HG02623 (cell line): ENCODE measurements around the gene MS4A2.
"Not testable (repeated sequence)": the region's sequence is repeated elsewhere in the genome, so short reads cannot be mapped to it uniquely, and the experiment has no call there.

Experiments
- ATAC-seq: cut with Tn5 transposase; IDR thresholded peaks from one replicate; pipeline ENCODE4 v1.9.1; 2021; ENCODE audit warnings: moderate library complexity; ENCODE audit not compliant: unreplicated experiment

The MS4A2 gene

DNA sequence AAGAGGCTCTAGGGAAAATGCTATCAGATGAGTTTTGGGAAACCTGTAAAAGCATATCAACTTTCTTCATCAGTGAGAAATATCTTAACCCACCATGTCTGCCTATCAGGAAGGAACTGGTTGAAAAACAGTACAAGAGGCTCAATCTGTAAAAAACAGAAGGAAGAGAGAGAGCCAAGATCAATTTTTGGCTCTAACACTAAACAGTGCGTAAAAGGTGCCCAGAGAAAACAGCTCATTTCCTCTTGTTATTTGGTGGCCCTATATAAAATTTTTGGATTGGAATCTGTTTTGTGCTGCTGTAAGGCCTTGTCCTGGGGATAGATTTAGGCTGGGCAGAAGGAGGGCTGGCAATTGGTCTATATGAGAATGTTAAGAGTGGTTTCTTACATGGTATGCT is 12.1 kb downstream of the MS4A2 start:
- no peak for ATAC-seq

DNA sequence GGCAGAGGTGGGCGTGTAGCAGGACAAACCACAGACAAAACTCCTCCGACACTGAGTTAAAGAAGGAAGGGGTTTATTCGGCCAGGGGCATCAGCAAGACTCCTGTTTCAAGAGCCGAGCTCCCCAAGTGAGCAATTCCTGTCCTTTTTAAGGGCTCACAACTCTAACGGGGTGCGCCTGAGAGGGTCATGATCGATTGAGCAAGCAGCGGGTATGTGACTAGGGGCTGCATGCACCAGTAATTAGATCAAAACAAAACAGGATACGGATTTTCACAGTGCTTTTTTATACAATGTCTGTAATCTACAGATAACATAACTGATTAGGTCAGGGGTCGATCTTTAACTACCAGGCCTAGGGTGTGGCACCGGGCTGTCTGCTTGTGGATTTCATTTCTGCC is 12.9 kb downstream of the MS4A2 start:
- ATAC-seq = not testable (repeated sequence)

DNA sequence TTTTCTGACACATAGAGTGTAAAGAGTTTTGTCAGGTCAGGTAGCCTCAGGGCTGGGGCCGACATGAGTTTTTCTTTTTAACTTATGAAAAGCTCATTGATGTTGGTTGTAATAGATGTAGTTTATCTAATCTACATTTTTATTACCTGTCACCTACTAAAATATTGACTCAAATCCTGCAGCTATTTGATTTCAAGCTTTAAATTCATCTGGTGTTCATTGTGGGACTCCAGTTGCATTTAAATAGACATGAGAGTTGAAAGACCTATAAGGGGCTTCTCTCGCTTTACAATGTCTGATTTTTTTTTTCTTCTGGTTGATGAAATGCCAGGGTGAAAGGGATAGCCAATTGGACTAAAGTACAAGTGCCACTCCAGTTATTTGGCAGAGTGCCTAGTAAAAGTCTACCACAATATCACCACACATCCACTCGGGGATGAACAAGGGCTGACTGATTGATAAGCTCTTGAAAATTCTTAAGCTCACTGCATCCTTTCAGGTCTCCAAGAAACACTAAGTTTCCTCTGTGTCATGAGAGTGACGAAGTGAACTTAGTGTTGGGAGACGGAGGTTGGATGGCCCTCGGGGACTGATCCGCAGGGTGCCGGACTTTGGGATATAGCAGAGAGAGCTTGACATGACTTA is 16.1 kb downstream of the MS4A2 start:
- ATAC-seq = not testable (repeated sequence)

GRCh38 chr11:60108631-60109030 is 20.2 kb downstream of the MS4A2 start:
- not testable (repeated sequence) for ATAC-seq

DNA sequence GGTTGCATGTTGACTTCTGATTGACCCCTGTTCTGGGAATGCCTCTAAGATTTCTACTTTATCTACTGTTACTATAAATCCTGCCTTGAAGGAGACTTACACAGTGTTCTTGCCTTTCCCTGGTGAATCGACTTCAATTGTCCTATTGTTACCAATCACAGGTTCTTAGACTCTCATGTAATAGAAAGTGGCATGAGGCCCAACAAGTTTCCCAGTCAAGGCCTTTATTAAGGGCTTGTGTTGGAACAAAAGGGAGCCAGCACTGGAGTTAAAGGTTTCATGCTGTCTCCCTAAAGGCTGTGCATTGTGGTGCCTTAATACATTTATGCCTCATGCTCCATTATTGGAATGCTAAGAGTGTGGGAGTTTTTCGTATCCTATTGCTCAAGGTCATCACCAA is 23.3 kb downstream of the MS4A2 start:
- no peak for ATAC-seq

DNA sequence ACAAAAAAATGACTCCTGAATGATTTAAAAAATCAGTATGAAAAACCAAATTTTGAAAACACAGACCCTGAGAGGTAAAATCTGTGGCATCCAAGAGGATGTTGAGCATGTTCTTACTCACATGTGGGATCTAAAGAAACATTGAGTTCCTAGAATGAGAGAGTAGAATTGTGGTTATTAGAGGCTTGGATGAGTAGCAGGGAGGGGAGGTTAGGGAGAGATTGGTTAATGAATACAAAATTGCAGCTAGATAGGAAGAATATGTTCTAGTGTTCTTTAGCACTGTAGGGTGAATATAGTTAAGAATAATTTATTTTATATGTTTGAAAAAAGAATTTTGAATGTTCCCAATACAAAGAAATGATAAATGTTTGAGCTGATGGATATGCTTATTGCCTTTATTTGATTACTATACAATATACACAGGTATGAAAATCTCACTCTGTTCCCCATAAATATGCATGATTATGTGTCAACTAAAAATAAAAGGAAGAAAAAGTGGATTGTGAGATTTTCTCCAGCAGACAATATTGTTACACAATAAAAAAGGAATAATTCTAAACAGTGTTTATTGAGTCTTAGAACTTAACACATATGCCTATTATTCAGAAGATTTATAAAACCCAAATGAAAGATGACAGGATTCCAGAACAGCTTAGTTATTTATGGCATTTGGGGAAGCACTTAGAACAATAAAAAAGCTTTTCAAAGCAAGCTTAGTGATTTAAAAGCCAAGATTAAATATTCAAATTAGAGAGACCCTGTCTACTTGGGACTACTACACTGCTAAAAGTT is 28.7 kb downstream of the MS4A2 start:
- no peak for ATAC-seq

- no peak for ATAC-seq
These were observed 29.9 kb downstream of the MS4A2 start for GRCh38 chr11:60118338-60118737.

DNA sequence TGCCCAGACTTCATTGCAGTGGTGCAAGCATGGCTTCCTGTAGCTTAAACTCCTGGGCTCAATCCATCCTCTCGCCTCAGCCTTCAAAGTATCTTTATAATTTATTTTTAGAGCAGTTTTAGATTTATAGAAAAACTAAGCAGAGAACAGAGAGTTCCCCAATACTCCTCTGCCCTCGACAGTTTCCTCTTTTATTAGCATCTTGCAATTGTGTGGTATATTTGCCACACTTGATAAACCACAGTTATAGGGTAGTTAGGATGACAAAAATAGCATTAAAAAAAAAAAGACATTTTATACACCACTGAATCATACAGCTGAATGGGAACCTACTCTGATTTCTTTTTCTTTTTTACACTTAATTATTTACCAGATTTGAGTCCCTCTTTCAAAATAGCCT is 31.2 kb downstream of the MS4A2 start:
- no peak for ATAC-seq

DNA sequence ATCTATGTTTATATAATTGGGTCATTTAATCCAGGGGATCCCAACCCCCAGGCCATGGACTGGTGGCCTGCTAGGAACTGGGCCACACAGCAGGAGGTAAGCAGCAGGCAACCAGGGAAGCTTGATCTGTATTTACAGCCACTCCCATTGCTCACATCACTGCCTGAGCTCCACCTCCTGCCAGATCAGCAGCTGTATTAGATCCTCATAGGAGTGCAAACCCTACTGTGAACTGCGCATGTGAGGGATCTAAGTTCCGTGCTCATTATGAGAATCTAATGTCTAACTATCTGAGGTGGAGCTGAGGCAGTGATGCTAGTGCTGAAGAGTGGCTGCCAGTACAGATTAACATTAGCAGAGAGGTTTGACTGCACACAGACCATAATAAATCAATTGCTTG is 32.8 kb downstream of the MS4A2 start:
- no peak for ATAC-seq

- no peak for ATAC-seq
These were observed 34.1 kb downstream of the MS4A2 start for GRCh38 chr11:60122414-60123036.

DNA sequence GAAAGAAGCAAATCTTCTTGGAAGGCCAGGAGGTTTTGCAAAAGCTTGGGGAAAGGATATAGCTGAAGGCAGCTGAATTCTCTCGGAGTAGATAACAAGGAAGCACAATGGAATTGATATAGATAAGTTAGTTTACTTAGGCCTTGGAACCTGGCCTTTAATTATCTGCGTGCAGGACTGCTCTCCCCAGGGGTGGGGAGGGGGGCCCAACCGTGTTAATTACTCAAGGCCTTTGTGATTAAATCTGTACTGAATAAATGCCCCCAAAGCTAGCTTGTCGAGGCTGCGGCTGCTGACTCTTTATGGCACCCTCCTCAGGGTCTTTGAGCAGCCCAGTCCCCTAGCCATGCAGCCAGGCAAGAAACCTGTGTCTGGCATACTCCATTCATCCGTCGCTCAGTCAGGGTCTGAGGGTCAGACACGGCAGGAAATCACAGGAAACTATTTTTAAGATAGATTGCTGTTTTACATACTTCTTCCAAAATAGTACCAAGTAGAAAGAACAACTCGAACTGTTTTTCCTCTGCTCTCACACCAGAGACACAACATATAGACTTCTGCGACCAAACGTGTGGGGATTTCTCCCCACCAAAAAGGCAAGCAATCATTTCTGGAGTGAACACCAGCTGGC is 36.5 kb downstream of the MS4A2 start:
- ATAC-seq = no peak

- no peak for ATAC-seq
These were observed 37.6 kb downstream of the MS4A2 start for GRCh38 chr11:60125956-60126585.

- ATAC-seq = no peak
These were observed 38.9 kb downstream of the MS4A2 start for GRCh38 chr11:60127311-60127811.

DNA sequence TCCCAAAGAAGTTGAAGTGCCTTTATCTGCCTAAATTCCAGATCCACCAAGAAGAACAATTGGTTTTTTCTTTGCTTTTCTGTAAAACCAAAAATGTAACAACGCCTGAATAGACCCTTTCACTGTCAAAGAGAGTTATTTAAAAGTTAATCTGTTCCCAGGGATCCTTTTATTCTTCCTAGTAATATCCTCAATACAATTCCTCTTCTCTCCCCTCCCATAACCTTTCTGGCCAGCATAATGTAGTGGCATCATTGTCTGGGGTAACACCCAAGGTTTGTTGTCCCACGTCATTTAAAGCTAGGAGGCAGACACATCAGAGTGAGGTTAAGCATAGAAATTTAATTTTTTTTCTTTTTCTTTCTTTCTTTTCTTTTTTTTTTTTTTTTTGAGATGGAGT is 39.9 kb downstream of the MS4A2 start:
- ATAC-seq = no peak

DNA sequence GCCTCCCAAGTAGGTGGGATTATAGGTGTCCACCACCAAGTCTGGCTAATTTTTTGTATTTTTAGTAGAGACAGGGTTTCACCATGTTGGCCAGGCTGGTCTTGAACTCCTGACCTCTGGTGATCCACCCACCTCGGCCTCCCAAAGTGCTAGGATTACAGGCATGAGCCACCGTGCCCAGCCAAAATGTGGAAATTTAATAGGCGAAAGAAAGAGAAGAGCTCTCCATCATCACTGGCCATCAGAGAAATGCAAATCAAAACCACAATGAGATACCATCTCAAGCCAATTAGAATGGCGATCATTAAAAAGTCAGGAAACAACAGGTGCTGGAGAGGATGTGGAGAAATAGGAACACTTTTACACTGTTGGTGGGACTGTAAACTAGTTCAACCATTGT is 40.4 kb downstream of the MS4A2 start:
- not testable (repeated sequence) for ATAC-seq

DNA sequence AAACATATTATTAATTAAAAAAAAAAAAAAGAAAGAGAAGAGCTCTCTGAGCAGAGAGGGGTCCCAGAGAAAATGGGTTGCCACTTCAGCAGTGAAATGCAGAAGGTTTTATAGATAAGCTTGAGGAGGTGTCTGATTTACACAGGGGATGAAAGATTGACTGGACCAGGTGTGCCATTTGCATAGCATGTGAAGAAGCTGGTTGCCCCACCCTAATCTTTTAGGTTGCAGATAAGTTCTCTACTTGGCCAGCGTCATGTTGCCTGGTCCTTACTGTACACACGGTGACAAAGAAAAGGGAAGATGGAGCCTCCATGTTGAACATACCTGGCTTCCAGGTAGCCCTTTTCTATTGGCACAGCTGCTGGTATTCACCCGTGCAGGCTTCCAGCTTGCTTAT is 41.4 kb downstream of the MS4A2 start:
- ATAC-seq = no peak

DNA sequence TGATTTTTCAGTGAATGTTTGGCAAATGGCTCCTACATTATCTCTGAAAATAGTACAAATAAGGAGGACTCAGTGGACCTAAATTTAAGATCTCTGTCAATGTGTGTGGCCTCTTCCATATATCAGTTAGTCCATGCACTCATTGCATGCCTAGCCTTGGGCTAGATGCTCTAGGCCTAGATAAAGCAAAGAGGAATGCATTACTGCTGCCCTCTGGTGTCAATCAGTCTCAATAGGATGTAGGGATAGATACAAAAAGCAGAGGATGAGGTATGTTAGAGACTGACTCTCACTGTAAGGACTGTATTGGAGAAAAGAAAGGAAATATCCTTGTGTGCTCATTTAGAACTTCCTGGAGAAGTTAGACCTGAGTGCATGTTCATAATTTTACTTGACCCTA is 42.0 kb downstream of the MS4A2 start:
- no peak for ATAC-seq

- no peak for ATAC-seq
These were observed 43.4 kb downstream of the MS4A2 start for GRCh38 chr11:60131912-60132311.

DNA sequence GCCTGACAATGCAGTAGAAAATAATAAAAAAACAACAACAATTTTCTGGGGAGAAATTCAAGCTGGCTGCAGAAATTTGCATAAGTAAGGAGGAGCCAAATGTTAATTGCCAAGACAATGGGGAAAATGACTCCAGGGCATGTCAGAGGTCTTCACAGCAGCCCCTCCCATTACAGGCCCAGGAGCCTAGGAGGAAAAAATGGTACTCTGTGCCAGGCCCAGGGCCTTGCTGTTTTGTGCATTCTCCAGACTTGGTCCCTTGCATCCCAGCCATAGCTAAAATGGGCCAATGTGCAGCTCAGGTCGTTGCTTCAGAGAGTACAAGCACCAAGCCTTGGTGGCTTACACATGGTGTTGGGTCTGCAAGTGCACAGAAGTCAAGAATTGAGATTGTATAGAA is 45.5 kb downstream of the MS4A2 start:
- no peak for ATAC-seq

DNA sequence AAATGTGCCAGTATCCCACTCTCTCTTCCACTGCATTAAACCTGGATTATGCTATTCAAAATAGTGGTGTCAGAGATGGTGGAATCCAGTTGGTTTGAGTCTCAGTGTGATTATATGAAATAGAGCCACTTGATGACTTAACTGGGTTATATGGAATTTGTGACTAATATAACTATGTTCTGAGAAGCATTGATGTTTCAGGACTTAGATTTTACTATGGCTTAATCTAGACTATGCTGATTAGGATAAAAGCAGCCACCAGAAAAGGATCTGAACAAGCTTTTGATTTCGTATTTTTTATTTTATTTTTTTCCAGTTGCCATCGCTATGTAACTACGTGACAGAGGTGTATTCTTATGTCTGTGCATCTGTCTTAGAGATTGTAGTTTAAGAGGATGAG is 55.3 kb downstream of the MS4A2 start:
- ATAC-seq = no peak

DNA sequence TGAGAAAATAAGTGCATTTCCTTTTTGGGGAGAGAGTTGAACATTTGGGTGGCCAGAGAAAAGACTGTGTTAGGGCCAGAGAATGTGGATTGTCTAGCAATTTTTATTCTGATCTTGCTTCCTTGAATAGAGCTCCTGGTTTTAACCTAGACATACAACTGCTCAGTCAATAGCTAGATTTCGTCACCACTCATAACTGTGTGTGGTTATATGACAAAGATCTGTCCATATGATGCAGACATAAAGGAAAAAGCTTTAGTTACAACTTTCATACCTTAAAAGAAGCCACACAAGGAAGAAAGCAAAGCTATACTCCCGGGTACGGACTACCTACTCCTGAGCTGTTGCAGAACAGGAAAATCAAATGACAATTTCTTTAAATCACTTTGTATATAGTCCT is 57.2 kb downstream of the MS4A2 start:
- ATAC-seq = no peak
